ENCODE measurements around the gene ARHGAP21.
A peak's percentile ranks its signal among the peaks of the same experiment; 100 is the strongest.
"Not testable (repeated sequence)": the region's sequence is repeated elsewhere in the genome, so short reads cannot be mapped to it uniquely, and the experiment has no call there.

The ARHGAP21 gene

GRCh38 chr10:24723788-24724380 lies at the start of gene ARHGAP21:
ARHGAP21 (minus strand) TSS chr10:24723887; CDS start chr10:24721899, 1,988 bp downstream.
- Histone ChIP-seq H3K27me3 (no peaks in the 10 kb centered on the region), H3K4me3 (peak within 1 kb of the TSS; percentile 89), H3K36me3 (peaks cover 5% of the 10 kb centered on the region), H3K4me2 (peak within 1 kb of the TSS; percentile 89), H3K9ac (peak within 1 kb of the TSS; percentile 87), H3K9me3 (no peaks in the 10 kb centered on the region), H4K20me1 (peaks cover 36% of the 10 kb centered on the region), H3K27ac (peak within 1 kb of the TSS; percentile 91), H3K4me1 (peaks cover 70% of the 10 kb centered on the region)
- no peak for TF ChIP-seq Cebpa-rat (IDR thresholded peaks at IDR 0.05)

GRCh38 chr10:24771943-24772694 lies 48.4 kb upstream of the ARHGAP21 start:
- Histone ChIP-seq H3K4me2 (no peak overlapping the region), H3K9ac (no peak overlapping the region), H3K4me3 (no peak overlapping the region), H3K36me3 (no peaks in the 10 kb centered on the region), H3K4me1 (no peaks in the 10 kb centered on the region), H3K27ac (no peak overlapping the region), H3K27me3 (no peaks in the 10 kb centered on the region), H3K9me3 (peaks cover 4% of the 10 kb centered on the region), H4K20me1 (no peaks in the 10 kb centered on the region)
- TF ChIP-seq Cebpa-rat (IDR thresholded peaks at IDR 0.05): no peak

DNA sequence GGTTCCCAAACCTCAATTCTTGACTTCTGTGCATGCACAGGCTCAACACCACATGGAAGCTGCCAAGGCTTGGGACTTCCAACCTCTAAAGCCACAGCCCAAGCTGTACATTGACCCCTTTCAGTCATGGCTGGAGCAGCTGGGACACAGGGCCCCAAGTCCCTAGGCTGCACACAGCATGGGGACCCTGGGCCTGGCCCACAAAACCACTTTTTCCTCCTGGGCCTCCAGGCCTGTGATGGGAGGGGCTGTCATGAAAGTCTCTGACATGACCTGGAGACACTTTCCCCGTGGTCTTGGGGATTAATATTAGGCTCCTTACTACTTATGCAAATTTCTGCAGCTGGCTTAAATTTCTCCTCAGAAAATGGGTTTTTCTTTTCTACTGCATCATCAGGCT lies 41.3 kb upstream of the ARHGAP21 start:
- Histone ChIP-seq H3K9me3 (peaks cover 47% of the 10 kb centered on the region), H3K4me1 (peaks cover 38% of the 10 kb centered on the region)
- H4K20me1 ChIP-seq, H3K4me3 ChIP-seq, H3K27ac ChIP-seq, H3K36me3 ChIP-seq, H3K9ac ChIP-seq, H3K27me3 ChIP-seq, H3K4me2 ChIP-seq: not testable (repeated sequence)

GRCh38 chr10:24762966-24763623 lies 39.4 kb upstream of the ARHGAP21 start:
- Histone ChIP-seq H3K36me3 (peaks cover 6% of the 10 kb centered on the region; the same call in 1 of the 2 replicates), H3K27ac (peak overlapping the region; percentile 76), H3K4me2 (peak overlapping the region; percentile 67), H3K9ac (no peak overlapping the region), H4K20me1 (no peaks in the 10 kb centered on the region), H3K27me3 (no peaks in the 10 kb centered on the region), H3K9me3 (peaks cover 58% of the 10 kb centered on the region), H3K4me3 (no peak overlapping the region), H3K4me1 (peaks cover 40% of the 10 kb centered on the region)
- no peak for TF ChIP-seq Cebpa-rat (IDR thresholded peaks at IDR 0.05)

GRCh38 chr10:24762161-24762924 lies 38.7 kb upstream of the ARHGAP21 start:
- no peak for TF ChIP-seq Cebpa-rat (IDR thresholded peaks at IDR 0.05)
- H3K4me1 ChIP-seq: peaks cover 40% of the 10 kb centered on the region
- peaks cover 6% of the 10 kb centered on the region; the same call in 1 of the 2 replicates for H3K36me3 ChIP-seq
- H3K4me3 ChIP-seq: no peak overlapping the region; the same call in 1 of the 2 replicates
- no peaks in the 10 kb centered on the region for H3K27me3 ChIP-seq
- peak overlapping the region; percentile 67 for H3K4me2 ChIP-seq
- H3K9ac ChIP-seq: peak overlapping the region; percentile 11; the same call in 1 of the 2 replicates
- H4K20me1 ChIP-seq: no peaks in the 10 kb centered on the region
- peaks cover 57% of the 10 kb centered on the region for H3K9me3 ChIP-seq
- H3K27ac ChIP-seq: peak overlapping the region; percentile 76

- no peaks in the 10 kb centered on the region for H4K20me1 ChIP-seq
- no peak overlapping the region for H3K4me2 ChIP-seq
- peaks cover 39% of the 10 kb centered on the region for H3K9me3 ChIP-seq
- TF ChIP-seq Cebpa-rat (IDR thresholded peaks at IDR 0.05): no peak
- no peak overlapping the region for H3K9ac ChIP-seq
- H3K27me3 ChIP-seq: no peaks in the 10 kb centered on the region
- peaks cover 3% of the 10 kb centered on the region; the same call in 1 of the 2 replicates for H3K36me3 ChIP-seq
- no peak overlapping the region for H3K4me3 ChIP-seq
- peaks cover 40% of the 10 kb centered on the region for H3K4me1 ChIP-seq
- H3K27ac ChIP-seq: no peak overlapping the region; the same call in 1 of the 2 replicates
Observed at GRCh38 chr10:24759672-24760071, 36.0 kb upstream of the ARHGAP21 start.

DNA sequence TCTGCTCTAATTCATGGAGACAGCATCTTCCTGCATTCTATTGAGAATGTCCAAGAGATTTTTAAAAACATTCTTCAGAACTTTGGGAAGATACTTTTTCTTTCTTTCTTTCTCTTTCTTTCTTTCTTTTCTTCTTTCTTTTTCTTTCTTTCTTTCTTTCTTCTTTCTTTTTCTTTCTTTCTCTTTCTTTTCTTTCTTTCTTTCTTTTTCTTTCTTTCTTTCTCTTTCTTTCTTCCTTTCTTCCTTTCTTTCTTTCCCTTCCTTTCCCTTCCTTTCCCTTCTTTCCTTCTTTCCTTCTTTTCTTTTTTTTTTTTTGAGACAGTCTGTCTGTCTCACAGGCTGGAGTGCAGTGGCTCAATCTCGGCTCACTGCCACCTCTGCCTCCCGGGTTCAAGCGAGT lies 34.6 kb upstream of the ARHGAP21 start:
- H3K36me3 ChIP-seq, H3K4me2 ChIP-seq, H3K4me3 ChIP-seq, H3K27me3 ChIP-seq, H4K20me1 ChIP-seq, H3K9ac ChIP-seq, H3K27ac ChIP-seq: not testable (repeated sequence)
- Histone ChIP-seq H3K9me3 (peaks cover 27% of the 10 kb centered on the region), H3K4me1 (peaks cover 33% of the 10 kb centered on the region)

GRCh38 chr10:24756283-24756682 lies 32.6 kb upstream of the ARHGAP21 start:
- Histone ChIP-seq H3K4me3 (no peak overlapping the region), H3K4me2 (no peak overlapping the region), H3K9me3 (peaks cover 23% of the 10 kb centered on the region), H4K20me1 (no peaks in the 10 kb centered on the region), H3K4me1 (peaks cover 15% of the 10 kb centered on the region; the same call in 1 of the 2 replicates), H3K9ac (no peak overlapping the region), H3K36me3 (no peaks in the 10 kb centered on the region), H3K27ac (no peak overlapping the region), H3K27me3 (no peaks in the 10 kb centered on the region)
- no peak for TF ChIP-seq Cebpa-rat (IDR thresholded peaks at IDR 0.05)

GRCh38 chr10:24751716-24752115 lies 28.0 kb upstream of the ARHGAP21 start:
- no peak overlapping the region for H3K4me2 ChIP-seq
- H3K27me3 ChIP-seq: no peaks in the 10 kb centered on the region
- H3K4me3 ChIP-seq: no peak overlapping the region
- no peak for TF ChIP-seq Cebpa-rat (IDR thresholded peaks at IDR 0.05)
- no peaks in the 10 kb centered on the region for H3K36me3 ChIP-seq
- H3K9me3 ChIP-seq: no peaks in the 10 kb centered on the region
- no peaks in the 10 kb centered on the region for H4K20me1 ChIP-seq
- no peak overlapping the region for H3K9ac ChIP-seq
- no peak overlapping the region for H3K27ac ChIP-seq
- peaks cover 7% of the 10 kb centered on the region for H3K4me1 ChIP-seq

Data from BLaER1 (cell line).